ENCODE data around the gene BRSK2.

BRSK2 gene

GRCh38 chr11:1438261-1438966 is 48.7 kb downstream of the BRSK2 start:
- no peak for DNase-seq

- DNase-seq, result no peak
These were observed 49.2 kb downstream of the BRSK2 start for GRCh38 chr11:1438967-1439330.

GRCh38 chr11:1439341-1439740 is 49.6 kb downstream of the BRSK2 start:
- DNase-seq, result no peak

- DNase-seq, result no peak
These were observed 50.3 kb downstream of the BRSK2 start for GRCh38 chr11:1440066-1440465.

GRCh38 chr11:1440496-1440895 is 50.8 kb downstream of the BRSK2 start:
- DNase-seq, result no peak

- DNase-seq, result no peak
These were observed 52.4 kb downstream of the BRSK2 start for GRCh38 chr11:1442163-1442562.

- DNase-seq, result no peak
These were observed 53.2 kb downstream of the BRSK2 start for GRCh38 chr11:1442807-1443366.

GRCh38 chr11:1443737-1444136 is 54.0 kb downstream of the BRSK2 start:
- no peak for DNase-seq

- DNase-seq, result no peak
These were observed 54.6 kb downstream of the BRSK2 start for GRCh38 chr11:1444321-1444720.

GRCh38 chr11:1444823-1445422 is 55.2 kb downstream of the BRSK2 start:
- DNase-seq, result no peak

GRCh38 chr11:1445741-1446445 is 56.2 kb downstream of the BRSK2 start:
- DNase-seq, result no peak

GRCh38 chr11:1446623-1447022 is 56.9 kb downstream of the BRSK2 start:
- DNase-seq, result no peak

GRCh38 chr11:1447845-1448825 is 58.4 kb downstream of the BRSK2 start:
- no peak for DNase-seq

GRCh38 chr11:1448882-1449281 is 59.1 kb downstream of the BRSK2 start:
- DNase-seq, result no peak

- no peak for DNase-seq
These were observed 59.9 kb downstream of the BRSK2 start for GRCh38 chr11:1449490-1450243.

- DNase-seq, result no peak
These were observed 60.7 kb downstream of the BRSK2 start for GRCh38 chr11:1450344-1450875.

GRCh38 chr11:1450949-1451710 is 61.4 kb downstream of the BRSK2 start:
- DNase-seq, result no peak

- no peak for DNase-seq
These were observed 62.2 kb downstream of the BRSK2 start for GRCh38 chr11:1451781-1452470.

- no peak for DNase-seq
These were observed 63.0 kb downstream of the BRSK2 start for GRCh38 chr11:1452744-1453143.

- DNase-seq, result no peak
These were observed 63.9 kb downstream of the BRSK2 start for GRCh38 chr11:1453611-1454034.

Measured in NCI-H187 (cell line).